Left renal cortex interstitium (tissue), 4 donors: ENCODE measurements around the gene METTL16. TPM values are rescaled to one million over a fixed set of nuclear protein-coding genes. Genes with fewer than 3 reads are reported as not detected.
"Not testable (repeated sequence)": the region's sequence is repeated elsewhere in the genome, so short reads cannot be mapped to it uniquely, and the experiment has no call there.

Experiments used
- DNase-seq, 4 donors: peaks; one replicate each; pipeline ENCODE4 v3.0.0-alpha.2; 2013; ENCODE audit warnings: low read depth in 4 of 4, low spot score in 2 of 4, missing footprints in 1 of 4
- polyA plus RNA-seq, 4 donors: library from polyadenylated mRNA; unstranded; fragments of 120-200 nt; gene quantifications; one replicate each; pipeline ENCODE4 v1.2.1, GENCODE V29; 2013; ENCODE audit not compliant: insufficient read length in 4 of 4

METTL16 gene, protein sequence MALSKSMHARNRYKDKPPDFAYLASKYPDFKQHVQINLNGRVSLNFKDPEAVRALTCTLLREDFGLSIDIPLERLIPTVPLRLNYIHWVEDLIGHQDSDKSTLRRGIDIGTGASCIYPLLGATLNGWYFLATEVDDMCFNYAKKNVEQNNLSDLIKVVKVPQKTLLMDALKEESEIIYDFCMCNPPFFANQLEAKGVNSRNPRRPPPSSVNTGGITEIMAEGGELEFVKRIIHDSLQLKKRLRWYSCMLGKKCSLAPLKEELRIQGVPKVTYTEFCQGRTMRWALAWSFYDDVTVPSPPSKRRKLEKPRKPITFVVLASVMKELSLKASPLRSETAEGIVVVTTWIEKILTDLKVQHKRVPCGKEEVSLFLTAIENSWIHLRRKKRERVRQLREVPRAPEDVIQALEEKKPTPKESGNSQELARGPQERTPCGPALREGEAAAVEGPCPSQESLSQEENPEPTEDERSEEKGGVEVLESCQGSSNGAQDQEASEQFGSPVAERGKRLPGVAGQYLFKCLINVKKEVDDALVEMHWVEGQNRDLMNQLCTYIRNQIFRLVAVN
- 10 to 100 TPM; 36.1 to 39.2 (median 37.8) TPM for polyA plus RNA-seq

DNA sequence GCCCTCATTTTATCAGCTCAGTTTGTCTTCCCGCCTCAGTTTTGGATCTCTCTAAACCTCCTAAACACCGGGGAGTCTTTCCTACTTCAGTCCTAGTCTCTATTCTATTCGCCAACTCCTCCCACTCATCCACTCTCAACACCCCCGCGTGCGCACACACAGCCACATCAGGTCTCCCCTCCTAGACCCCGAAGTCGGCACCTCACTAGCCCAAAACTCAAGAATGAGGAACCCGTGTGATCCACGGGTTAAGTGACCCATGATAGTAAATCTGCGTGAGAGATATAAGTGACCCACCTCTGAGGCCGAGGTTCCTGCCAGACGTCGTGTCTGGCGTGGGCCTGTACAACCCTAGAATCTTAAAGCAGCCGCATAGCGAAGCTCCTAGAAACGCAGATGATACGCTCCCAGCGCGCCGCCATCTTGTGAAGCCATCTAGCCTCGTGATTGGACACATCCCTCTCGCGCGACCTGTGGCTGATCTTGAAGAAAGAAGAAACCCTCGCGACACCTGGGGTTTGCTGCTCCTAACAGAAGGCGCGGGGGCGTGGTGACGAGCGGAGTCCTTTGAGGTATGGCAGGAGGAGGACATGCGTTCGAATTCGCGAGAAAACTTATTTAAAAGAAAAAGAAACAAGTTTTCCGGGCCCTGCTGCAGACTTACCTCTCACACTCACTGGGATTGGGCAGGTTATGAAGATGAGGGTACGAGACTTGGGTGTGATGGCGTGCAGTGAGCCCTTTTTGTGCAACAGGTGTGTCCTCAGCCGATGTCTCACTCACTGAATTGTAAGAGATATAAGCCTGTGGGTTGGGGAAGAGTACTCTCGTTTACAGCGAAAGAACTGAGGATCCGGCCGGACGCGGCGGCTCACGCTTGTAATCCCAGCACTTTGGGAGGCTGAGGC is at the start of gene METTL16:
TSS of gene METTL16 (minus strand) at position 427 of the 908 bp plus-strand sequence. CDS start 9,557 bp downstream, outside the sequence.
- DNase-seq: peak; percentile 91 to 99 (median 94)

DNA sequence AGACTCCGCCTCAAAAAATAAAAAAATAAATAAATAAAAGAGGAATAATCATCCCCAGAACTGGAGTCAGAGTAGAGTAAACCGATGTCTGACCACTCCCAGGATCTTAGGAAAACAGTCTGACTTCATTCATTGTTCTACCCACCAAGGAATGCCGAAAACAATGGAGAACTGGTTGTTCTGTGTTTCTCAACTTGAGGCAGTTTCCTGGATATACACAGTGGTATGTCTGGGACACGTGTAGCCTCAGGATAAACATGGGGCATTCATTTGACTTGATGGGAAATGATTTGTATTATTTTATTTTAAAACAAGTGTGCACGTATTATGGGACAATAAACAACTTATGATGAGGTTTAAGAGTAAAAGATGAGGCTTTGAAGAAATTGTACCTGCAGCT is 49.0 kb upstream of the METTL16 start:
- DNase-seq: no peak

DNA sequence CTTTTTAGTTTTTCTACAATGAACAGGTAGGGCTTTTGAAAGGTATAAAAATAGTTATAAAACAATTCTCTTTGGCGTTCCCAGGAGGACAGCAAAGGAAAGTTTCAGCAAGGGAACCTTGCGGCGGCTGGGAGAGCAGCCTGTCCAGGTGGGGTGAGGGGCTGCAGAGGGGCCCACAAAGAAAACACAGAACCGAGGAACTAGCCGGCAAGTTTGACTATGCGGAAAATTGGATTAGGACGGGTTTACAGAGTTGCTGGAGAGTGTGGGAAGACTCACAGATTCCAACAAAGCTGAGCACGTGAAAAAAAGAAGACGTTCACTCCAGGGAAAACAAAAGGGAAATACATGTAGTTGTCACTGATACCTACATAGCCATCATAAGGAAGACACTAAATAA is 40.2 kb upstream of the METTL16 start:
- no peak for DNase-seq

DNA sequence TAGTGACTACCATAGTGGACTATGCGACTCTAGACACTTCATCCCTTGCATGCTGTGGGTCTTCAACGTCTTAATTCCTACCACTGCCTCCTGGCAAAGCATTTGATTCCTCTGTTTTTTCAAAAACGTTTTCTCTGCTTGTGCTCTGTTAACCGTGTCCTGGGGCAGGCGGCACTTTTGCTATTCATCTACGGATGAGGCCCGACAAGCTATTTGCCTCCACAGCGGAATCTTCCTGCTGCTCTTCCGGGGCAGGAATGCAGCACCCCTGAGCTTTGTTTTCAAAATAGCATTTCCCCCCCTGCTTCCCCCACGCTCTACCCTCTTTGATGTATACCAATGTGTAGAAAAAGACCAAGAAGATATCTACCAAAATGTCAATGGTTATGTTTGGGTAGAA is 39.8 kb upstream of the METTL16 start:
- no peak for DNase-seq

DNA sequence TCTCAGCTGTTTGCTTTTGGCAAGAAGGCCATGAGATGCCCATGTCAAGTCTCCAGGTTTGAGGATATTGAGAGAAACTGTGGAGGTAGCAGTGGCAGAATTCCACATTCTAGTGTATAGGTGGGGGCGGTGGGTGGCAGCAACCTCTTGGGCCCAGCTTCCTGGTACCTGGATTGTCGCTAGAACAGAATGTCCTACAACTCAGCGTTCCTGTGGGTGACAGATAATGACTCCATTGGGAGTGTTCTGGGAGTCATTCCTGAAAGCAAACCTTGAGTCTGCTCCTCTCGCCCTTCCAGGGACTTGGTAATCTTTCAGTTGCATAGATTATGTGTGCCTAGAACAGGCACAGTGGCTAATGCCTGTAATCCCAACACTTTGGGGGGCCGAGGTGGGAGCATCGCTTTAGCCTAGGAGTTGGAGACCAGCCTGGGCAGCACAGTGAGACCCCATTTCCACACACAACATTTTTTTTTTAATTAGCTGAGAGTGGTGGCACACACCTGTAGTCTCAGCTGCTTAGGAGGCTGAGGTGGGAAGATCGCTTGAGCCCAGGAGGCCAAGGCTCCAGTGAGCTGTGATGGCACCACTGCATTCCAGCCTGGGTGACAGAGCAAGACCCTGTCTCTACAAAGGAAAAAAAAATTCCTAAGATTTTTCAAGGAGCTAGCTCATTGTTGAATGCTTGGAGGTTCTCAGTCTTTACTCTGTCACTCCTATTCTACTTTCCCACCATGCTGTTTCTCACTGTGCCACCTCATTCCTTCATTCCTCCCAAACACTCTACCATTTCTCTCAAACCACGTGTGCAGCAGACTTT is 37.9 kb upstream of the METTL16 start:
- no peak for DNase-seq

DNA sequence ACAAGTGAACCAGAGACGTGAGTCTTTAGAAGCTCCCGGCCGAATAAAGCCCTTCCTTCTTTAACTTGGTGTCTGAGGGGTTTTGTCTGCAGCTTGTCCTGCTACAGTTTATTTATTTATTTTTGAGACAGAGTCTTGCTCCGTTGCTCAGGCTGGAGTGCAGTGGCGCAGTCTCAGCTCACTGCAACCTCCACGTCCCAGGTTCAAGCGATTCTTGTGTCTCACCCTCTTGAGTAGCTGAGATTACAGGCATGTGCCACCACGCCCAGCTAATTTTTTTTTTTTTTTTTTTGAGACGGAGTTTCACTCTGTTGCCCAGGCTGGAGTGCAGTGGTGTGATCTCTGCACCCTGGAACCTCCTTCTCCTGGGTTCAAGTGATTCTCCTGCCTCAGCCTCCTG is 36.3 kb upstream of the METTL16 start:
- not testable (repeated sequence) for DNase-seq

DNA sequence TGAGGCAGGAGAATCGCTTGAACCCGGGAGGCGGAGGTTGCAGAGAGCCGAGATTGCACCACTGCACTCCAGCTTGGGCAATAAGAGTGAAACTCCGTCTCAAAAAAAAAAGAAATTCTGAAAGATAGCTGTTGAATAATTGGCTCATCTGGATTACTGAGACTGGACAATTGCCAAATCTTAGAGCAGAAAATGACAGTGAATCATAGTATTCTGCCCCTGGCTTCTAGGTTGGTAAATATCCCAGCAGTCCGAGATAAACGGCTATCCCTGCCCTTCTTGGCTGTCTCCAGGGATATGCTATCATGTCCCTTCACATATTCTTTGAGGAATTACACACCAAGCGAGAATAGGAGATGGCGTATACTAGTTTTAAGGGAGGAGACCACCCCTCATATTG is 35.5 kb upstream of the METTL16 start:
- no peak for DNase-seq

DNA sequence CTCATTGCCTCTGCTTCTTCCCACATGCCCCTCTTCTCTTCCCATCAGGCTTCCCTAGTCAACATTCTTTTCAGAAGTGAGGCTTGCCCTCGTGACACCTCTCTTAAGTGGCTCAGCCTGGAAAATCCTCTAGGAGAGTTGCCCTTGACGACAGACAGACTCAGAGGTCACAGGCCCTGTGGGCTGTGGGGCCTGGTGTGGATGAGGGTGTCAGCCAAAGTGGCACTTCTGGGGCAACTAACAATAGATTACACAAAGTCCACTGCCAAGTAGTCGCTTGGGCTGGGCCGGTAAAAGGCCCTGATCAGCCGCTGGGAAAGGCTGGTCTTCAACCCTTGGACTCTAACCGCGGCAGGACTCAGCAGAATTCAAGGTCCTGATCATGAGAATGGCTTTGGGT is 33.7 kb upstream of the METTL16 start:
- no peak for DNase-seq

DNA sequence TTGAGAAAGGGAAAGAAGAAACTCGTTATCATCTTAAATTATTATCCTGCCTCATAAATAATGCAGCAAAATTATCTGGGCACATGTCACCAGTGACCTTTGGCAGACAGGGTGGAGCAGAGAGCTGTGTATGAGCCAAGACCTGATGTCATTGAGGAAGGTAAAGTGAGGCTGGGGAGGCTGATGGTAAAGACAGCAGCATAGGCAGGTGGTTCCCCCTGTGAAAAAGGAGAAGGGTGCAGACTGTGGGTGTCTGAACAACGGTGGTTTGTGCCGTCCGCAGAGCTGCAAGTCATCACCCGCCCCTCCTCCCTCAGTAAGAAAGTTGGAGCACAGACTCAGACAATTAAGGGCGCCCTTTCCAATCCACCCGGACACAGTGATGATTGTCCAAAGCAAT is 30.8 kb upstream of the METTL16 start:
- DNase-seq: no peak

DNA sequence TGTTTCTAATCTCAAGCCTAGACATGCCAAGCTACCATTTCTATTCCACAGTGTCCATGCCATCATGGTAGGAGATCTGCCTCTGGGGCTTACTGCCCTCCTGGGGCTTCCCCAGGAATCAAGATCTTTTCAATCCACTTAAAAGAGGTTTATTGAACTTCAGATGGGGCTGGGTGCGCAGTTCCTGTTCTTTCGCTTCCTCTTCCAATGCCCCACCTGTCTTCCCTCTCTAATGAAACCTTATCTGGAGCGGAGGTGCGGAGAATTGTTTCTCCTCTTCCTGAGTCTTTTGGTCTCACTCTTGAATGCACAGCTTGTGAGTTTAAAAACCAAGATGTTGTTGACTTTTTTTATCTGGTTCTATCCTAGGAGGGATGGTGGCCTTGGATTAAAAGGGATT is 30.4 kb upstream of the METTL16 start:
- DNase-seq: no peak

DNA sequence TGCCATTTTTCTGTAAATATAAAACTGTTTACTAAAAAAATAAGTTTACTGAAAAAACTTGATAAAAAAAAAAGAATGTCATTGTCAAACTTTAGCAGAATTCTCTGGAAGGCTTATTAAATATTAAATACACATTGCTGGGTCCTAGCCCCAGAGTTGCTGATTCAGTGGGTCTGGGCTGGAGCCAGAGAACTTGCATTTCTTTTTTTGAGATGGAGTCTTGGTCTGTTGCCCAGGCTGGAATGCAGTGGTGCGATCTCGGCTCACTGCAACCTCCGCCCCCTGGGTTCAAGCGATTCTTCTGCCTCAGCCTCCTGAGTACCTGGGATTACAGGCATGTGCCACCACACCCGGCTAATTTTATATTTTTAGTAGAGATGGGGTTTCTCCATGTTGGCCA is 25.9 kb upstream of the METTL16 start:
- DNase-seq: not testable (repeated sequence)

DNA sequence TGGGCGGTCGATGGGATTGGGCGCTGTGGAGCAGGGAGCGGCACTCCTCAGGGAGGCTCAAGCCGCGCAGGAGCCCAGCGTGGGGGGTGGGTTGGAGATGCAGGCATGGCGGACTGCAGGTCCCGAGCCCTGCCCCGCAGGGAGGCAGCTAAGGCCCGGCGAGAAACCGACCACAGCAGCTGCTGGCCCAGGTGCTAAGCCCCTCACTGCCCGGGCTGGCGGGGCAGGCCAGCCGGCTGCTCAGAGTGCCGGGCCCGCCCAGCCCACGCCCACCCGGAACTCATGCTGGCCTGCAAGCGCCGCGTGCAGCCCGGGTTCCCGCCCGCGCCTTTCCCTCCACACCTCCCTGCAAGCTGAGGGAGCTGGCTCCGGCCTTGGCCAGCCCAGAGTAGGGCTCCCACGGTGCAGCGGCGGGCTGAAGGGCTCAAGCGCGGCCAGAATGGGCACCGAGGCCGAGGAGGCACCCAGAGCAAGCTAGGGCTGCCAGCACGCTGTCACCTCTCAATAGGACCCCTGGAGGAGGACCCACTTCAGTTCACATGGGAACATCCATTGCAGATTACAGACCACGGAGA is 20.5 kb upstream of the METTL16 start:
- DNase-seq: no peak

DNA sequence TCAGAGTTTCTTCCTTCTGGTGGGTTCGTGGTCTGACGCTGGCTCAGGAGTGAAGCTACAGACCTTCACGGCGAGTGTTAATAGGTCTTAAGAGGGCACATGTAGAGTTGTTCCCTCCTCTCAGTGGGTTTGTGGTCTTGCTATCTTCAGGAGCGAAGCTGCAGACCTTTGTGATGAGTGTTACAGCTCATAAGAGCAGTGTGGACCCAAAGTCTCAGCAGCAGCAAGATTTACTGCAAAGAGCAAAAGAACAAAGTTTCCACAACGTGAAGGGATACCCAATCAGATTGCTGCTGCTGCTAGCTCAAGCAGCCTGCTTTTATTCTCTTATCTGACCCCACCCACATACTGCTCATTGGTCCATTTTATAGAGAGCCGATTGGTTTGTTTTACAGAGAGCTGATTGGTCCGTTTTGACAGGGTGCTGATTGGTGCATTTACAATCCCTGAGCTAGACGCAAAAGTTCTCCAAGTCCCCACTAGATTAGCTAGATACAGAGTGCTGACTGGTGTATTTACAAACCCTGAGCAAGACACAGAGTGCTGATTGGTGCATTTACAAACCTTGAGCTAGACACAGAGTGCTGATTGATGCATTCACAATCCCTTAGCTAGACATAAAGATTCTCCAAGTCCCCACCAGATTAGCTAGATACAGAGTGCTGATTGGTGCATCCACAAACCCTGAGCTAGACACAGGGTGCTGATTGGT is 19.7 kb upstream of the METTL16 start:
- DNase-seq: not testable (repeated sequence)

DNA sequence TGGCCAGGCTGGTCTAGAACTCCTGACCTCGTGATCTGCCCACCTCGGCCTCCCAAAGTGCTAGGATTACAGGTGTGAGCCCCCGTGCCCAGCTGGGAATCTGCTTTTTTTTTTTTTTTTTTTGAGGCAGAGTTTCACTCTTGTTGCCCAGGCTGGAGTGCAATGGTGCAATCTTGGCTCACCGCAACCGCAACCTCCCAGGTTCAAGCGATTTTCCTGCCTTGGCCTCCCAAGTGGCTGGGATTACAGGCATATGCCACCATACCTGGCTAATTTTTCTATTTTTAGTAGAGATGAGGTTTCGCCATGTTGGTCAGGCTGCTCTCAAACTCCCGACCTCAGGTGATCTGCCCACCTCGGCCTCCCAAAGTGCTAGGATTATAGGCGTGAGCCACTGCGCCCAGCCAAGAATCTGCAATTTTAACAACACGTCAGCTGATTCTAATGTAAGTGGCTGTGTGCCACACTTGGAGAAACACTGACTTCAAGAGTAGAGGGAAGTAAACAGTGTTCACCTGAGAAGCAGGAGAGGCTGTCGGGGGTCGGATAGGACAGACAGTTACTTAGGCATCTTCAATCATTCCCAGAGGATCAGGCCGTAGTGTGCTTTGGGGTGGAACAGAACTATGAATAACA is 10.2 kb upstream of the METTL16 start:
- not testable (repeated sequence) for DNase-seq

DNA sequence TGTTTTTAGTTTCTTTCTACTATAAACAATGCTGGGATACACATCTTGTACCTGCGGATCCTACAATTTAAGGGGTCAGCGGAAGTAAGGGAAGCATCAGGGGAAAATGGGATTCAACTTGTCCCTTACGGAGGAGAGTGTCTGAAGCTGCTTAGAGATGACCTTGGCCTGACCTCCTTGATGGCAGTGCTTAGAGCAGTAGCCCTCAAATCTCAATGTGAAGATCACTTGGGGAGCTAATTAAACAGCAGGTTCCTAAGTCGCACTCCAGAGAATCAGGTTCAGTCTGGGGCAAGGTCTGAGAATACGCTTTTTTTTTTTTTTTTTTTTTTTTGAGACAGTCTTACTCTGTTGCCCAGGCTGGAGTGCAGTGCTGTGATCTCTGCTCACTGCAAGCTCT is 9.6 kb upstream of the METTL16 start:
- DNase-seq: no peak

DNA sequence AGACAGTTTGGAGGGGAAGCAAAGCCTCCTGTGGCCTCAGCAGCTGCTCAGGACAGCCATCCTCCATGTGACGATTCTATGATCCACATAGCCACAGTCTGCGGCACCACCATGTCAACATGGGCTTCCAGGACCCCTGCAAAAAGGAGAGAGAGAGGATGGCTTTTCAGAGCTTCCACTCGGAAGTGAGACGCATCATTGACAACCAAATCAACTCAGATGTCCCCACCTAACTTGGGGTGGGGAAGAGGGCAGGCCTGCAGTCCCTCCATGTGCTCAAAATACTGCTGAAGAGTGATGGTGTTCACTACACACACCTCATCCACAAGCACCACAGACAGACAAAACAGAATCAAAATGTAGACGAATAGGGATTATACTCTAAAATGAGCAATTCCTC is 5.9 kb upstream of the METTL16 start:
- DNase-seq: no peak

DNA sequence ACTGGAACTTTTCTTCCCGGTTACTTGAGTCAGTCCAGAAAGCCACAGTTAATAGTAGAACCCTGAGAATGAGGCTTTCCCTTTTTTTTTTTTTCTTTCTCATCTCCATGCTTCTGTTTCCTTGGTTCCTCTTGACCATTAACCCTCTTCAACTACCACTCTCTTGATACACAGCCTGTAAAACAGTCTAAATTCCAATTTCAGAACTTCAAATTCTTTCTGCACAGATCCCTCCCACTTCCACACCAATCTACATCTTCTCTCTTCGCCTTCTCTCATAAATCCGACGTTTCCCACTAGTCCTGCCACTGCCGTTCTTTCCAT is 588 bp downstream of the METTL16 start:
- peak in 2 of 4 donors; percentile 20 to 37 for DNase-seq

DNA sequence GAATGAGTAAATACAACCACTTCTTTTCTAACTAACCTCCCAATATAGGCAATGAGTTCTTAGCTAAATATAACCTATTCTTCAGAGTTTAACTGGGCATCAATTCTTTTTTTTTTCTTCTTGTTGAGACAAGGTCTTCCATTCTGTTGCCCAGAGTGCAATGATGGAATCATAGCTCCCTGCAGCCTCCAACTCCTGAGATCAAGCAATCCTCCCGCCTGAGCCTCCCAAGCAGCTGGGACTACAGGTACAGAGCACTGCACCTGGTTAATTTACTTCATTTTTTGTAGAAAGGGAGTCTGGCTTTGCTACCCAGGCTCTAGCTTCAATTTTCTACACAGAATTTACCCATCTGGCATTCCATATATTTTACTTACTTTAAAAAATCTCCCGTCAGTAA is 1.1 kb downstream of the METTL16 start:
- DNase-seq: no peak

DNA sequence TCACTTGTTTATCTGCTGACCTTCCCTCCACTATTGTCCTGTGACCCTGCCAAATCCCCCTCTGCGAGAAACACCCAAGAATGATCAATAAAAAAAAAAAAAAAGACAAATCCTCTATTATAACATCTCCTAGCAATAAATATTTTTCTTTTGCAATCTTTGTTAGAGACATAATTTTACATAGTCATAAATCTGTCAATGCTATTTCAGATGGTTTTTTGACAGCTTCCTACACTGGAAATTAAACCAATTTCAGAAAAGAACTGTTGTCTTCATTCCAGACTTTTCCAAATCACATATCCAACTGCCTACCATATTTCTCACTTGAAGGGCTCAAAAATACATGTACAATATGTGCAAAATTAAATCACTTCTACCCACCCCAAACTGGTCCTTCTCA is 3.7 kb downstream of the METTL16 start:
- no peak for DNase-seq
